Measurements from ENCODE around the gene DLEC1.

DLEC1 gene

DNA sequence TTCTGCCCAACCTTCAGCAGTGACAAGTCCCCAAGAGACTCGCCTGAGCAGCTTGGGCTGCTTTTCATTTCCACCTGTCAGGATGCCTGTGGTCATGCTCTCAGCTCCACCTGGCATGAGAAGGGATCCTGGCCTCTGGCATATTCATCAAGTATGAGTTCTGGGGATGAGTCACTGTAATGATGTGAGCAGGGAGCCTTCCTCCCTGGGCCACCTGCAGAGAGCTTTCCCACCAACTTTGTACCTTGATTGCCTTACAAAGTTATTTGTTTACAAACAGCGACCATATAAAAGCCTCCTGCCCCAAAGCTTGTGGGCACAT is 102.9 kb downstream of the DLEC1 start:
- no peaks in the 10 kb centered on the region for H3F3A ChIP-seq (ENCODE audit: low read depth)
- H4K20me1 ChIP-seq (ENCODE audit: insufficient read depth, low read length, poor library complexity, severe bottlenecking) = peaks cover 10% of the 10 kb centered on the region
- no peak for TF ChIP-seq EZH2phosphoT487 (IDR thresholded peaks at IDR 0.05; ENCODE audit: borderline replicate concordance)
- TF ChIP-seq, protein P1, sequence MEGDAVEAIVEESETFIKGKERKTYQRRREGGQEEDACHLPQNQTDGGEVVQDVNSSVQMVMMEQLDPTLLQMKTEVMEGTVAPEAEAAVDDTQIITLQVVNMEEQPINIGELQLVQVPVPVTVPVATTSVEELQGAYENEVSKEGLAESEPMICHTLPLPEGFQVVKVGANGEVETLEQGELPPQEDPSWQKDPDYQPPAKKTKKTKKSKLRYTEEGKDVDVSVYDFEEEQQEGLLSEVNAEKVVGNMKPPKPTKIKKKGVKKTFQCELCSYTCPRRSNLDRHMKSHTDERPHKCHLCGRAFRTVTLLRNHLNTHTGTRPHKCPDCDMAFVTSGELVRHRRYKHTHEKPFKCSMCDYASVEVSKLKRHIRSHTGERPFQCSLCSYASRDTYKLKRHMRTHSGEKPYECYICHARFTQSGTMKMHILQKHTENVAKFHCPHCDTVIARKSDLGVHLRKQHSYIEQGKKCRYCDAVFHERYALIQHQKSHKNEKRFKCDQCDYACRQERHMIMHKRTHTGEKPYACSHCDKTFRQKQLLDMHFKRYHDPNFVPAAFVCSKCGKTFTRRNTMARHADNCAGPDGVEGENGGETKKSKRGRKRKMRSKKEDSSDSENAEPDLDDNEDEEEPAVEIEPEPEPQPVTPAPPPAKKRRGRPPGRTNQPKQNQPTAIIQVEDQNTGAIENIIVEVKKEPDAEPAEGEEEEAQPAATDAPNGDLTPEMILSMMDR (conservative IDR thresholded peaks at IDR 0.05; ENCODE audit: low read length) = no peak
- no peaks in the 10 kb centered on the region for H3K36me3 ChIP-seq (ENCODE audit: insufficient read depth, low read length)
- H3K27me3 ChIP-seq (ENCODE audit: insufficient read depth, low read length, poor library complexity, severe bottlenecking) = no peaks in the 10 kb centered on the region
- no peak overlapping the region for H2AFZ ChIP-seq (ENCODE audit: low read length)
- H3K9me2 ChIP-seq (replicated peaks; ENCODE audit: low read depth, low read length) = no peaks in the 10 kb centered on the region
- H3K4me1 ChIP-seq (ENCODE audit: insufficient read depth, low read length, poor library complexity, severe bottlenecking) = peaks cover 27% of the 10 kb centered on the region
- H3K4me3 ChIP-seq (ENCODE audit: low read length, poor library complexity, severe bottlenecking) = no peak overlapping the region
- H3K9ac ChIP-seq (ENCODE audit: low read depth, low read length, poor library complexity, severe bottlenecking) = no peak overlapping the region
- peaks cover 34% of the 10 kb centered on the region for H3K79me2 ChIP-seq (ENCODE audit: insufficient read depth, low read length)
- peaks cover 11% of the 10 kb centered on the region; the same call in 1 of the 2 replicates for H3K9me3 ChIP-seq (ENCODE audit: insufficient read depth, low read depth, low read length)
- H3K4me2 ChIP-seq (ENCODE audit: low read depth, low read length, poor library complexity, severe bottlenecking) = no peak overlapping the region

GRCh38 chr3:38142959-38143358 is 104.0 kb downstream of the DLEC1 start:
- H3K36me3 ChIP-seq (ENCODE audit: insufficient read depth, low read length) = no peaks in the 10 kb centered on the region
- H3K9me2 ChIP-seq (replicated peaks; ENCODE audit: low read depth, low read length) = no peaks in the 10 kb centered on the region
- no peaks in the 10 kb centered on the region for H3F3A ChIP-seq (ENCODE audit: low read depth)
- H3K4me2 ChIP-seq (ENCODE audit: low read depth, low read length, poor library complexity, severe bottlenecking) = no peak overlapping the region
- TF ChIP-seq EZH2phosphoT487 (IDR thresholded peaks at IDR 0.05; ENCODE audit: borderline replicate concordance) = no peak
- TF ChIP-seq, protein P1 (conservative IDR thresholded peaks at IDR 0.05; ENCODE audit: low read length) = no peak
- H4K20me1 ChIP-seq (ENCODE audit: insufficient read depth, low read length, poor library complexity, severe bottlenecking) = peaks cover 10% of the 10 kb centered on the region
- H3K79me2 ChIP-seq (ENCODE audit: insufficient read depth, low read length) = peaks cover 32% of the 10 kb centered on the region
- H3K27me3 ChIP-seq (ENCODE audit: insufficient read depth, low read length, poor library complexity, severe bottlenecking) = no peaks in the 10 kb centered on the region
- H3K4me1 ChIP-seq (ENCODE audit: insufficient read depth, low read length, poor library complexity, severe bottlenecking) = peaks cover 20% of the 10 kb centered on the region
- no peak overlapping the region for H2AFZ ChIP-seq (ENCODE audit: low read length)
- H3K4me3 ChIP-seq (ENCODE audit: low read length, poor library complexity, severe bottlenecking) = no peak overlapping the region
- no peak overlapping the region for H3K9ac ChIP-seq (ENCODE audit: low read depth, low read length, poor library complexity, severe bottlenecking)
- H3K9me3 ChIP-seq (ENCODE audit: insufficient read depth, low read depth, low read length) = peaks cover 12% of the 10 kb centered on the region; the same call in 1 of the 2 replicates

DNA sequence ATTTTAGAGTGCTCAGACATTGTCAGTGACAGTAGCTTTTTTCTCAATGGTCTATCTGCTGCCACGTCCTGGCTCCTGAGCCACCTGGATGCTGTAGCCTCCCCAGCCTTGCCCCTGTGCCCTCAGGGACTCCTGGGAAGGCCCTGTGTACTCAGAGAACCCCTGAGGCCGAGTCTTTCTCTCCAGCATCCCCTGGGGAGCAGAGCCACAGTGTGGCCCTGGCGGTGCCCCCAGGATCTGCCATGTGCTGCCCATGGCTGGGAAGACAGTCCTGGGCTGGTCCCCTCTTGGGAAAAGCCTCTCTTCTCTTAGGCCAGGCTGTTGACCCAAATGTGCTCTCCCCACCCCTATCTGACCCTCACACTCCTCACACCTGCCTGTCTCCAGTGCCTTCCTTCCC is 104.5 kb downstream of the DLEC1 start:
- Histone ChIP-seq H3K36me3 (ENCODE audit: insufficient read depth, low read length) (no peaks in the 10 kb centered on the region), H3K9me3 (ENCODE audit: insufficient read depth, low read depth, low read length) (peaks cover 12% of the 10 kb centered on the region; the same call in 1 of the 2 replicates), H4K20me1 (ENCODE audit: insufficient read depth, low read length, poor library complexity, severe bottlenecking) (peaks cover 10% of the 10 kb centered on the region), H3K9me2 (replicated peaks; ENCODE audit: low read depth, low read length) (no peaks in the 10 kb centered on the region), H3F3A (ENCODE audit: low read depth) (no peaks in the 10 kb centered on the region), H3K4me1 (ENCODE audit: insufficient read depth, low read length, poor library complexity, severe bottlenecking) (peaks cover 16% of the 10 kb centered on the region), H3K79me2 (ENCODE audit: insufficient read depth, low read length) (peaks cover 28% of the 10 kb centered on the region), H3K4me2 (ENCODE audit: low read depth, low read length, poor library complexity, severe bottlenecking) (no peak overlapping the region), H3K27me3 (ENCODE audit: insufficient read depth, low read length, poor library complexity, severe bottlenecking) (no peaks in the 10 kb centered on the region), H3K9ac (ENCODE audit: low read depth, low read length, poor library complexity, severe bottlenecking) (no peak overlapping the region), H2AFZ (ENCODE audit: low read length) (no peak overlapping the region), H3K4me3 (ENCODE audit: low read length, poor library complexity, severe bottlenecking) (no peak overlapping the region)
- no peak for TF ChIP-seq EZH2phosphoT487 (IDR thresholded peaks at IDR 0.05; ENCODE audit: borderline replicate concordance)
- TF ChIP-seq, protein P1 (conservative IDR thresholded peaks at IDR 0.05; ENCODE audit: low read length) = no peak

Measured in Loucy (cell line).